Thyroid gland (tissue), 4 donors: ENCODE data around the gene METRNL. TPM values are rescaled to one million over a fixed set of nuclear protein-coding genes. Genes with fewer than 3 reads are reported as not detected.

ENCODE experiments used
- DNase-seq, 2 donors: peaks; one replicate each; pipeline ENCODE4 v3.0.0-alpha.2; 2019
- H3K27ac ChIP-seq, 3 donors: fragments of 200-600 bp; sonication (generic); 1 replicate in 2 of 3; 2 replicates in 1 of 3; pipeline ENCODE4 v1.5.1; 2016 to 2019; ENCODE audit warnings: mild to moderate bottlenecking in 1 of 3, moderate library complexity in 1 of 3
- H3K27me3 ChIP-seq: fragments of 200-600 bp; sonication (generic); one replicate; pipeline ENCODE4 v1.5.1; 2019
- H3K36me3 ChIP-seq, 2 donors: fragments of 200-600 bp; sonication (generic); one replicate each; pipeline ENCODE4 v1.5.1; 2016 to 2019
- H3K4me1 ChIP-seq, 2 donors: fragments of 200-600 bp; sonication (generic); one replicate each; pipeline ENCODE4 v1.5.1; 2017 to 2019
- H3K4me3 ChIP-seq, 3 donors: fragments of 200-600 bp; sonication (generic); replicated peaks in 1 of 3; 1 replicate in 2 of 3; 2 replicates in 1 of 3; pipeline ENCODE4 v1.5.1; 2016; ENCODE audit warnings: mild to moderate bottlenecking in 1 of 3
- H3K9me3 ChIP-seq: fragments of 200-600 bp; sonication (generic); one replicate; pipeline ENCODE4 v1.5.1; 2017
- POLR2A ChIP-seq, 2 donors: fragments of 450-650 bp; IDR thresholded peaks; one replicate each; pipeline ENCODE4 v1.6.1; 2017; ENCODE audit warnings: antibody characterized with exemption in 2 of 2, mild to moderate bottlenecking in 2 of 2, moderate library complexity in 1 of 2
- WGBS, 2 donors: methylation state at CpG; one replicate each; pipeline ENCODE4 v1.1.5; 2017; 5-methylcytosine and 5-hydroxymethylcytosine counted together
- intact Hi-C: fragments of 100-400 bp; cut with DNase I; formaldehyde crosslinking; loops from one replicate; pipeline ENCODE4 v1.15.1; 2023
- total RNA-seq, 4 donors: library from RNA; depleted of rRNA; stranded (reverse); fragments of >200 nt; gene quantifications; one replicate each; pipeline ENCODE4 v1.2.3, GENCODE V29; 2016
- TF ChIP-seq, protein P1 (sequence below), 6 experiments: fragments of 200-600 bp in 3 of 6; fragments of 450-650 bp in 3 of 6; sonication (generic) in 3 of 6; IDR thresholded peaks; one replicate each; pipeline ENCODE4 v1.5.1; 2016 to 2019; ENCODE audit warnings: antibody characterized with exemption in 6 of 6, mild to moderate bottlenecking in 2 of 6, inconsistent platforms in 1 of 6, moderate library complexity in 1 of 6

METRNL gene
- total RNA-seq, 4 donors from 2014 or later = 57.5 to 89.7 (median 73.3) TPM

DNA sequence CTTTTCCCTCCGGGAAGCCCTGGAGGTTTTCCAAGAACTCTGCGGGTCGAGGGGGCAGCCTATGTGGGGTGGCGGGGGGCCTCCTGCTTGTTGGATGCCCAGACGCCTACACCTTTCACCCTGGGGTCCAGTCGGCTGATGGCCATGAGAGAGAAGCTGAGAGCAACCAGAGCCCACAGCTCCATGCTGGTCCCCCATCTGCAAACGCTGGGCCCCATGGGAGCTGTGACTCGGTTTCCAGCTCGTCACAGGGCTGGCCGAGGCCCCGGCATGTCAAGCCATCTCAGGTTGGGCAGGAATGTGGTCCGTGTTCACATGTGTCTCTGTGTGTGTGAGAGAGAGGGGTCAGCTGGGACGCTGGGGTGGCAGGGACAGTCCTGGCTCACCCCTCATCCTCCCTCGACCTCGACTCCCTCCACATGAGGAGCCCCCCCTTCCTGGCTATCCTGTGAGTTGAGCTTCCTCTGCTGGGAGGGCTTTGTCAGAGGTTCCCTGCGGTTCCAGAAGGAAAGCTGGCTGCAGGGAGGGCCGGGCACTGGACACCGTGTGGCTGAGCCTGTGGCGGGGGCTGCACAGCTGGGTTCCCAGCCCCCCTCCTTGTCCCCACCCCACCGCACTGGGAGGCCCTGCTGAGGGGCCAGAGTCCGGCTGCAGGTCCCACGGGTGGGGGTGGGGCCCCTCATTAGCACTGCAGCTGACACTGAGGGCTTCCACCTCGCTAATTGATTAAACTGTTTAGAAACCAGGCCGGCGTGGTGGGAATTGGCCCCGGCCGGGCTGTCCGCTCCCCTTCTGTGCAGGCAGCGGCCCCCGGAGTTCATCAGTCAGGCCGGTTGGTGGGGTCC is 19.1 kb downstream of the METRNL start:
- Histone ChIP-seq H3K27me3 (no peaks in the 10 kb centered on the region), H3K36me3 (peaks cover 24 to 27% of the 10 kb centered on the region in 2 donors), H3K4me1 (peaks cover 49 to 61% of the 10 kb centered on the region in 2 donors), H3K27ac (peak overlapping the region; percentile 89 to 98 (median 89)), H3K4me3 (no peak overlapping the region), H3K9me3 (no peaks in the 10 kb centered on the region)
- WGBS, 2 donors = 36 to 38% methylated on average over 16 to 18 of the region's 31 CpGs
- intact Hi-C loops = no loop called here
- DNase-seq = no peak
- TF ChIP-seq, protein P1, sequence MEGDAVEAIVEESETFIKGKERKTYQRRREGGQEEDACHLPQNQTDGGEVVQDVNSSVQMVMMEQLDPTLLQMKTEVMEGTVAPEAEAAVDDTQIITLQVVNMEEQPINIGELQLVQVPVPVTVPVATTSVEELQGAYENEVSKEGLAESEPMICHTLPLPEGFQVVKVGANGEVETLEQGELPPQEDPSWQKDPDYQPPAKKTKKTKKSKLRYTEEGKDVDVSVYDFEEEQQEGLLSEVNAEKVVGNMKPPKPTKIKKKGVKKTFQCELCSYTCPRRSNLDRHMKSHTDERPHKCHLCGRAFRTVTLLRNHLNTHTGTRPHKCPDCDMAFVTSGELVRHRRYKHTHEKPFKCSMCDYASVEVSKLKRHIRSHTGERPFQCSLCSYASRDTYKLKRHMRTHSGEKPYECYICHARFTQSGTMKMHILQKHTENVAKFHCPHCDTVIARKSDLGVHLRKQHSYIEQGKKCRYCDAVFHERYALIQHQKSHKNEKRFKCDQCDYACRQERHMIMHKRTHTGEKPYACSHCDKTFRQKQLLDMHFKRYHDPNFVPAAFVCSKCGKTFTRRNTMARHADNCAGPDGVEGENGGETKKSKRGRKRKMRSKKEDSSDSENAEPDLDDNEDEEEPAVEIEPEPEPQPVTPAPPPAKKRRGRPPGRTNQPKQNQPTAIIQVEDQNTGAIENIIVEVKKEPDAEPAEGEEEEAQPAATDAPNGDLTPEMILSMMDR (IDR thresholded peaks at IDR 0.05) = no peak
- TF ChIP-seq POLR2A (IDR thresholded peaks at IDR 0.05) = no peak

DNA sequence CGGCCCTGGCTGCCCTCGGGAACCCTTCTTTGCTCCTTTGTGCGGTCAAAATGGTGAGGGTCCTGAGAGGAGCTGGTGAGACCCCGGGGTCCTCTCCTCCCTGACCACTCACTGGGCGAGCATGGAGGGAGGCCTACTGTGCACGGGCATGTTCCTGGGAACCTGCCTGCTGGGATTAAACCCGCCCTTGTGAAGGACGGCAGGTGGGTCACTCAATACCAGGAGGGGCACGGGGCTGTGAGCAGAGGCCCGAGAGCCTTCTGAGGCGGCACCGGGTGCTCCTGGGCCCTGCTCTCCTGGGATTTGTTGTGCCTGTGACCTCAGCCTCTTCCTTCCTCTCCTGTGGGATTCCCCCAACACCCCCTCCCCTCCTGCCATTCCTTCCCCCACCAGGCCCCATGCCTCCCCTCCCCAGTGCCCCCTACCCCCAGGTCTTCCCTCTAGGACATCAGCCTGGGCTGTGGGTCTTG is 19.7 kb downstream of the METRNL start:
- Histone ChIP-seq H3K4me1 (peaks cover 49 to 65% of the 10 kb centered on the region in 2 donors), H3K27me3 (no peaks in the 10 kb centered on the region), H3K4me3 (no peak overlapping the region), H3K36me3 (peaks cover 20% of the 10 kb centered on the region in 2 donors), H3K27ac (peak overlapping the region; percentile 89 to 98 (median 89)), H3K9me3 (no peaks in the 10 kb centered on the region)
- 7 to 20% methylated on average over 3 to 6 of the region's 12 CpGs for WGBS, 2 donors
- no peak for TF ChIP-seq POLR2A (IDR thresholded peaks at IDR 0.05)
- TF ChIP-seq, protein P1 (IDR thresholded peaks at IDR 0.05) = no peak
- intact Hi-C loops = no loop called here
- DNase-seq = peak; percentile 53 to 54

DNA sequence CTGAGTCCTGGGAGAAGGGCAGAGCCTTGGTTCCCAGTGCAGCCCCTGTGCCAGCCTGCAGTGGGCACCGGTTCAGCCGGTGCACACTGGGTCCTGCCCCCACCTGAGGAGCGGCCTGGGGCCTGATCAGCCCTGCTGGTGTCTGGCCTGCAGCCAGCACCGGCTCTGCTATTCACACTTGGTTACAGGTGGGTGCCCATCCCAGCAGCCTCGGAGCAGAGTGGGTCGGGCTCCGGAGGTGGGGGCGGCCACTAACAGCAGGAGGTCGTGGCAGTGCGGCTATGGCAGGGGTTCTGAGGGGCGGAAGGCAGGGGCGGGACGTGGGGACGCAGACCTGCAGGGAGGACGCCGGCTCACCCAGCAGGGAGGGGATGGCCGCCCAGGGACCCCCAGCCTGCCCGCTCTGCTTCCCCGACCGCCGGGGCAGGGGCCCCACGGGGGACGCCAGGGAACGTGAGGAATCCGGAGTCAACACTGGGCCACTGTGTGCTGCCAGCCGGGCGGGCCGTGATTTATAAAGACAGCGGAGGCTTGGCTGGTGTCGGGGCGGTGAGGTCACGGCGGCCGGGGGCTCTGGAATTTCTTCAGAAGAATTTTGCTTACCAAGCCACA is 20.3 kb downstream of the METRNL start:
- peak in 1 of 2 donors; percentile 74 for TF ChIP-seq POLR2A (IDR thresholded peaks at IDR 0.05)
- TF ChIP-seq, protein P1 (IDR thresholded peaks at IDR 0.05) = peak in 4 of 6 experiments; percentile 28 to 42 (median 35)
- no peaks in the 10 kb centered on the region for H3K9me3 ChIP-seq
- intact Hi-C loops = no loop called here
- H3K4me1 ChIP-seq = peaks cover 49 to 69% of the 10 kb centered on the region in 2 donors
- H3K27me3 ChIP-seq = no peaks in the 10 kb centered on the region
- 2% methylated on average over 9 to 17 of the region's 34 CpGs for WGBS, 2 donors
- DNase-seq = peak; percentile 99
- H3K36me3 ChIP-seq = peaks cover 14% of the 10 kb centered on the region in 2 donors
- peak overlapping the region in 1 of 3 donors; percentile 25 for H3K4me3 ChIP-seq
- peak overlapping the region; percentile 89 to 98 (median 89) for H3K27ac ChIP-seq

DNA sequence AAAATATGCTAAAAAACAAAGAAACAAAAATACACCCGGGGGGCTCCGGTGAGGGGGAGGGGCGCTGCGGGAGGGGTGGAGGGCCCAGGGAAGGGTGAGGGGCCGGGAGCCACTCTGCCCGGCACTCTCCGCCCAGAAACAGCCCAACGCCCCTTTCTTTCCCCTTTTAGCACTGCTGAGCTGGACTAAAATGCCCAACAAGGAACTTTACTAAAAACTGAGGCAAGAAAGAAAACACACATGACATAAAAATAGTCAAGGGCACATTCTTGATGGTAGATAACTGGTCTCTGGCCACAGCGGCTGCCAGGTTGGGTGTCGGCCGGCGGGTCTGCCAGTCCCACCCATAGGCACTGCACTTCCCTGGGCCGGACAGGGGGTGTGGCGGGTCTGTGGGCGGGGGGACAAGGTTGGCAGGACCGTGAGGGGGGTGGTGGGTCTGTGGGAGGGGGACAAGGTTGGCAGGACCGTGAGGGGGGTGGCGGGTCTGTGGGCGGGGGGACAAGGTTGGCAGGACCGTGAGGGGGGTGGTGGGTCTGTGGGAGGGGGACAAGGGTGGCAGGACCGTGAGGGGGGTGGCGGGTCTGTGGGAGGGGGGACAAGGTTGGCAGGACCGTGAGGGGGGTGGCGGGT is 20.9 kb downstream of the METRNL start:
- Histone ChIP-seq H3K4me3 (peak overlapping the region in 1 of 3 donors; percentile 25), H3K27ac (peak overlapping the region; percentile 89 to 98 (median 89)), H3K4me1 (peaks cover 49 to 69% of the 10 kb centered on the region in 2 donors), H3K36me3 (peaks cover 7 to 8% of the 10 kb centered on the region in 2 donors), H3K9me3 (no peaks in the 10 kb centered on the region), H3K27me3 (no peaks in the 10 kb centered on the region)
- intact Hi-C loops = no loop called here
- TF ChIP-seq POLR2A (IDR thresholded peaks at IDR 0.05) = no peak
- TF ChIP-seq, protein P1 (IDR thresholded peaks at IDR 0.05) = no peak
- 6 to 9% methylated on average over 15 to 17 of the region's 24 CpGs for WGBS, 2 donors
- peak; percentile 80 to 82 for DNase-seq
